Effector memory CD8-positive, alpha-beta T cell (primary cell): Measurements from ENCODE around the gene ZBTB33.

Experiments
- ATAC-seq: fragments of 150-1000 bp; cut with Tn5 transposase; replicated peaks from 2 replicates; pipeline ENCODE4 v1.10.0; 2021; ENCODE audit warnings: mild to moderate bottlenecking, moderate library complexity
- DNase-seq, 3 experiments: peaks; one replicate each; pipeline ENCODE4 v3.0.0; 2021
- H3K27ac Mint-ChIP-seq, 2 donors: one replicate each; pipeline ENCODE4 v1.8.0; 2022; ENCODE audit warnings: mild to moderate bottlenecking in 2 of 2, mixed read lengths in 2 of 2, moderate library complexity in 2 of 2
- H3K27me3 Mint-ChIP-seq, 2 donors: one replicate each; pipeline ENCODE4 v1.8.0; 2022; ENCODE audit warnings: mixed read lengths in 2 of 2
- H3K36me3 Mint-ChIP-seq: one replicate; pipeline ENCODE4 v1.8.0; 2022; ENCODE audit warnings: mild to moderate bottlenecking, moderate library complexity, mixed read lengths; ENCODE audit not compliant: insufficient read depth
- H3K4me1 Mint-ChIP-seq, 2 donors: one replicate each; pipeline ENCODE4 v1.8.0; 2022; ENCODE audit warnings: low read depth in 2 of 2, mixed read lengths in 2 of 2
- H3K4me3 Mint-ChIP-seq, 2 donors: one replicate each; pipeline ENCODE4 v1.8.0; 2022; ENCODE audit warnings: mild to moderate bottlenecking in 2 of 2, mixed read lengths in 2 of 2, moderate library complexity in 2 of 2
- H3K9me3 Mint-ChIP-seq, 2 donors: one replicate each; pipeline ENCODE4 v1.8.0; 2022; ENCODE audit warnings: mixed read lengths in 2 of 2

Gene ZBTB33

GRCh38 chrX:120304256-120304655 lies 53.6 kb downstream of the ZBTB33 start:
- ATAC-seq = no peak
- Mint-ChIP-seq H3K4me3 (no peak overlapping the region), H3K27ac (no peak overlapping the region), H3K27me3 (no peaks in the 10 kb centered on the region), H3K9me3 (no peaks in the 10 kb centered on the region), H3K4me1 (peaks cover 19 to 28% of the 10 kb centered on the region in 2 donors), H3K36me3 (peaks cover 4% of the 10 kb centered on the region)
- no peak for DNase-seq

DNA sequence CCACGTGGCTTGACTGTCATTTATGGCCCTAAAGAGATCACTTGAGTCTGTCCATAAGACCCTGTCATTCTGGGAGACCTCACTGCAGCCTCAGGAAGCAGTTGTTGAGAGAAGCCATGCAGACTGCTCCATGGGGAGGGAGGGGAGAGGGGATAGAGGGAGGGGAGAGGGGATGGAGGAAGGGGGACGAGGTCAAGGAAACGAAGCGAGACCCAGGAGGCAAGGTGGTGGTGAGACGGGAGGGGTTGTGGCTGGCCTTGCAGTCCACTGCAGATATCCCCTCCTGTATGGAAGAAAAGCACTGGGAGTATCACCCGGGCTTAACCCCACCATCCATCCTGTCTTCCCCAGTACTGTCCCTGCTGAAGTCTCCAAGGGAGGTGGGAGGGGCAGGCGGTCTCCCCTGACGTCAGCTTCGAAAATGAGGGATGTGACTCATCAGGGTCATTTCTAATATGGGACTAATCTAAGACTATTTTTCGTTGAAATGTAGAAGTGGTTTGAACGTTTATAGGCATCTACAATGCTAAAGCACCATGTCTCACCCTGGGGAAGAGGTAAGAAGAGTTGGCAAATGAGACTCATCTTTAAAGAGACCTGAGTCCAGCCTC lies 55.0 kb downstream of the ZBTB33 start:
- DNase-seq = no peak
- no peaks in the 10 kb centered on the region for H3K9me3 Mint-ChIP-seq
- H3K27me3 Mint-ChIP-seq = no peaks in the 10 kb centered on the region
- peaks cover 11% of the 10 kb centered on the region for H3K36me3 Mint-ChIP-seq
- peak overlapping the region in 1 of 2 donors; percentile 10 for H3K4me3 Mint-ChIP-seq
- no peak overlapping the region for H3K27ac Mint-ChIP-seq
- ATAC-seq = no peak
- H3K4me1 Mint-ChIP-seq = peaks cover 26 to 35% of the 10 kb centered on the region in 2 donors

GRCh38 chrX:120306630-120307029 lies 56.0 kb downstream of the ZBTB33 start:
- peaks cover 26 to 35% of the 10 kb centered on the region in 2 donors for H3K4me1 Mint-ChIP-seq
- H3K27me3 Mint-ChIP-seq = no peaks in the 10 kb centered on the region
- ATAC-seq (no peak), DNase-seq (no peak)
- H3K4me3 Mint-ChIP-seq = peak overlapping the region in 1 of 2 donors; percentile 10
- no peaks in the 10 kb centered on the region for H3K9me3 Mint-ChIP-seq
- no peak overlapping the region for H3K27ac Mint-ChIP-seq
- H3K36me3 Mint-ChIP-seq = peaks cover 11% of the 10 kb centered on the region
